Esophagus squamous epithelium (tissue), 5 donors: ENCODE results near the gene DHX32. TPM values are rescaled to one million over a fixed set of nuclear protein-coding genes. Genes with fewer than 3 reads are reported as not detected.

Experiments
- DNase-seq: peaks from one replicate; lab custom pipeline; 2025; lab: John Stamatoyannopoulos, UW
- H3K27ac ChIP-seq, 4 donors: fragments of 200-600 bp; sonication (generic); one replicate each; pipeline ENCODE4 v1.5.1; 2016 to 2019; ENCODE audit warnings: mild to moderate bottlenecking in 1 of 4
- H3K27me3 ChIP-seq, 4 donors: fragments of 200-600 bp; sonication (generic); 1 replicate in 3 of 4; 2 replicates in 1 of 4; pipeline versions ENCODE4 v1.5.1 to v1.6.0; 2017 to 2021; ENCODE audit warnings: antibody characterized with exemption in 1 of 4
- H3K36me3 ChIP-seq, 3 donors: fragments of 200-600 bp; sonication (generic); one replicate each; pipeline ENCODE4 v1.5.1; 2016 to 2019
- H3K4me1 ChIP-seq, 3 donors: fragments of 200-600 bp; sonication (generic); one replicate each; pipeline ENCODE4 v1.5.1; 2017 to 2019
- H3K4me3 ChIP-seq, 4 donors: fragments of 200-600 bp; sonication (generic); 1 replicate in 3 of 4; 2 replicates in 1 of 4; pipeline ENCODE4 v1.5.1; 2016 to 2019; ENCODE audit warnings: mild to moderate bottlenecking in 2 of 4, moderate library complexity in 1 of 4
- H3K9me3 ChIP-seq, 3 donors: fragments of 200-600 bp; sonication (generic); one replicate each; pipeline ENCODE4 v1.5.1; 2016 to 2019
- CTCF ChIP-seq, 6 experiments: fragments of 450-650 bp in 4 of 6; fragments of 200-600 bp in 2 of 6; sonication (generic) in 2 of 6; IDR thresholded peaks; one replicate each; pipeline ENCODE4 v1.5.1; 2016 to 2019; ENCODE audit warnings: antibody characterized with exemption in 6 of 6, mild to moderate bottlenecking in 4 of 6, moderate library complexity in 4 of 6
- POLR2A ChIP-seq, 4 donors: fragments of 450-650 bp; IDR thresholded peaks; one replicate each; pipeline ENCODE4 v1.6.1; 2017; ENCODE audit warnings: antibody characterized with exemption in 4 of 4, mild to moderate bottlenecking in 4 of 4, moderate library complexity in 3 of 4
- WGBS, 2 donors: methylation state at CpG; one replicate each; pipeline ENCODE4 v1.1.5; 2018; 5-methylcytosine and 5-hydroxymethylcytosine counted together
- intact Hi-C: fragments of 100-400 bp; cut with DNase I; formaldehyde crosslinking; loops from one replicate; pipeline ENCODE4 v1.15.0; 2022
- total RNA-seq, 4 donors: library from RNA; depleted of rRNA; stranded (reverse); fragments of >200 nt; gene quantifications; one replicate each; pipeline ENCODE4 v1.1.0, GENCODE V29; 2016
- donor health status: DM: yes; HTN: yes; CAD: no.

Gene DHX32
- total RNA-seq, 4 donors from 2014 or later = 36.6 to 52.4 (median 42.3) TPM

GRCh38 chr10:125882596-125882995 lies 1.5 kb upstream of the DHX32 start:
- TF ChIP-seq CTCF (IDR thresholded peaks at IDR 0.05) (no peak), POLR2A (IDR thresholded peaks at IDR 0.05) (no peak)
- no peak for DNase-seq
- 78 to 89% methylated on average over 1 of the region's 1 CpG for WGBS, 2 donors
- H3K4me1 ChIP-seq = peaks cover 0 to 14% (median 0%) of the 10 kb centered on the region in 3 donors
- intact Hi-C loops = no loop called here
- peak overlapping the region in 2 of 4 donors; percentile 28 to 34 for H3K27ac ChIP-seq
- H3K9me3 ChIP-seq = peaks cover 0 to 3% (median 0%) of the 10 kb centered on the region in 3 donors
- H3K36me3 ChIP-seq = peaks cover 0 to 30% (median 0%) of the 10 kb centered on the region in 3 donors
- H3K27me3 ChIP-seq = no peaks in the 10 kb centered on the region
- no peak overlapping the region for H3K4me3 ChIP-seq

GRCh38 chr10:125880719-125881118 lies 373 bp downstream of the DHX32 start:
- H3K9me3 ChIP-seq = peaks cover 0 to 8% (median 0%) of the 10 kb centered on the region in 3 donors
- H3K4me1 ChIP-seq = peaks cover 0 to 9% (median 0%) of the 10 kb centered on the region in 3 donors
- no peak overlapping the region for H3K27ac ChIP-seq
- H3K4me3 ChIP-seq = no peak overlapping the region
- intact Hi-C loops = no loop called here
- H3K27me3 ChIP-seq = no peaks in the 10 kb centered on the region
- H3K36me3 ChIP-seq = peaks cover 0 to 49% (median 0%) of the 10 kb centered on the region in 3 donors
- WGBS, 2 donors = 75 to 80% methylated on average over 6 of the region's 6 CpGs
- no peak for TF ChIP-seq CTCF (IDR thresholded peaks at IDR 0.05)
- TF ChIP-seq POLR2A (IDR thresholded peaks at IDR 0.05) = no peak
- DNase-seq = no peak

GRCh38 chr10:125878957-125879835 lies 1.9 kb downstream of the DHX32 start:
- peaks cover 0 to 51% (median 0%) of the 10 kb centered on the region in 3 donors for H3K36me3 ChIP-seq
- intact Hi-C loops = no loop called here
- H3K9me3 ChIP-seq = peaks cover 0 to 8% (median 0%) of the 10 kb centered on the region in 3 donors
- H3K27ac ChIP-seq = no peak overlapping the region
- TF ChIP-seq CTCF (IDR thresholded peaks at IDR 0.05) = no peak
- TF ChIP-seq POLR2A (IDR thresholded peaks at IDR 0.05) = no peak
- 71 to 76% methylated on average over 10 of the region's 11 CpGs for WGBS, 2 donors
- DNase-seq = no peak
- H3K4me3 ChIP-seq = no peak overlapping the region
- H3K27me3 ChIP-seq = no peaks in the 10 kb centered on the region
- peaks cover 0 to 4% (median 0%) of the 10 kb centered on the region in 3 donors for H3K4me1 ChIP-seq

GRCh38 chr10:125871338-125871737 lies 9.8 kb downstream of the DHX32 start:
- peaks cover 0 to 9% (median 0%) of the 10 kb centered on the region in 3 donors for H3K4me1 ChIP-seq
- TF ChIP-seq CTCF (IDR thresholded peaks at IDR 0.05) = no peak
- TF ChIP-seq POLR2A (IDR thresholded peaks at IDR 0.05) = no peak
- WGBS, 2 donors = 76 to 83% methylated on average over 4 of the region's 4 CpGs
- H3K36me3 ChIP-seq = peaks cover 0 to 34% (median 5%) of the 10 kb centered on the region in 3 donors
- intact Hi-C loops = no loop called here
- H3K27me3 ChIP-seq = no peaks in the 10 kb centered on the region
- peaks cover 0 to 3% (median 0%) of the 10 kb centered on the region in 3 donors for H3K9me3 ChIP-seq
- no peak for DNase-seq
- H3K4me3 ChIP-seq = no peak overlapping the region
- no peak overlapping the region for H3K27ac ChIP-seq

GRCh38 chr10:125868372-125868975 lies 12.6 kb downstream of the DHX32 start:
- Histone ChIP-seq H3K27ac (no peak overlapping the region), H3K9me3 (no peaks in the 10 kb centered on the region), H3K4me3 (no peak overlapping the region), H3K4me1 (peaks cover 0 to 17% (median 0%) of the 10 kb centered on the region in 3 donors), H3K36me3 (peaks cover 0 to 30% (median 5%) of the 10 kb centered on the region in 3 donors), H3K27me3 (no peaks in the 10 kb centered on the region)
- no peak for DNase-seq
- intact Hi-C loops = no loop called here
- WGBS, 2 donors = 45 to 52% methylated on average over 7 of the region's 7 CpGs
- no peak for TF ChIP-seq POLR2A (IDR thresholded peaks at IDR 0.05)
- peak; percentile 26 to 94 (median 84) for TF ChIP-seq CTCF (IDR thresholded peaks at IDR 0.05)
